ENCODE results near the gene UNK. TPM values are rescaled to one million over a fixed set of nuclear protein-coding genes. Genes with fewer than 3 reads are reported as not detected.
A peak's percentile ranks its signal among the peaks of the same experiment; 100 is the strongest.

The UNK gene
- total and polyA plus RNA-seq, 2 of the 13 experiments (the other 11 are each of a cell fraction or from before 2014, with no cell fraction given): 31.6 to 33.0 TPM

DNA sequence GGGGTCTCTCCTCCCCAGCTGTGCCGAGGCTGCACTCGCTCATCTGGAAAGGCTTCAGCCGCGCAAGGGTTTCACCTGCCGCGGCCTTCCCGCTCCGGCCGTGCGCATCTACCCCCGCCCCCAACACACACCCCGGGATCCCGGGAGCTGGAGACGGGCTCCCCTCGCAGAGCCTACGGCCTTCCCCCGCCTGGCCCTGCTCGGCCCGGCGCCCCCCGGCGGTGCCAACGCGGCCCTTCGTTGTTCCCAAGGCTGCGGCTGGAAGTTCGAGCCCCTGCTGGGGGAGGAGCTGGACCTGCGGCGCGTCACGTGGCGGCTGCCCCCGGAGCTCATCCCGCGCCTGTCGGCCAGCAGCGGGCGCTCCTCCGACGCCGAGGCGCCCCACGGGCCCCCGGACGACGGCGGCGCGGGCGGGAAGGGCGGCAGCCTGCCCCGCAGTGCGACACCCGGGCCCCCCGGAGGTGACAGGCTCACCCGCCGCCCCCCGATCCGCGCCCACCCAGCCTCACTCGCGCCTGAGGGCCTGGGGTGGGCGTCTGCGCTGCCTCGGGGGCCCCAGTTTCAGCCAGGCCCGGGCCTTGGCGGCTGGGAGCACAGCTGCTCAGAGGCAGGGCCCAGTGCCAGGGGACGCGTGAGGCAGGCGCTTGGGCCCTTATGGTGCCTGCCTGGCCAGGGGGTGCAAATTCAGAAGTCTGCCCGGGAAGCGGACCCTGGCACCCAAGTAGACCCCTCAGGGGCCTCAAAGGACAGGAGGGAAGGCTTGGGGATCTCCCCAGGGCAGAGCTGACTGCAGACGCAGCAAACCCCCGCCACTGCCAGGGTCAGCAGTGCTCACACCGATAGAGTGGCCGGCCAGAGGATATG is 30.9 kb upstream of the UNK start (continued):
- TF ChIP-seq, protein P1, sequence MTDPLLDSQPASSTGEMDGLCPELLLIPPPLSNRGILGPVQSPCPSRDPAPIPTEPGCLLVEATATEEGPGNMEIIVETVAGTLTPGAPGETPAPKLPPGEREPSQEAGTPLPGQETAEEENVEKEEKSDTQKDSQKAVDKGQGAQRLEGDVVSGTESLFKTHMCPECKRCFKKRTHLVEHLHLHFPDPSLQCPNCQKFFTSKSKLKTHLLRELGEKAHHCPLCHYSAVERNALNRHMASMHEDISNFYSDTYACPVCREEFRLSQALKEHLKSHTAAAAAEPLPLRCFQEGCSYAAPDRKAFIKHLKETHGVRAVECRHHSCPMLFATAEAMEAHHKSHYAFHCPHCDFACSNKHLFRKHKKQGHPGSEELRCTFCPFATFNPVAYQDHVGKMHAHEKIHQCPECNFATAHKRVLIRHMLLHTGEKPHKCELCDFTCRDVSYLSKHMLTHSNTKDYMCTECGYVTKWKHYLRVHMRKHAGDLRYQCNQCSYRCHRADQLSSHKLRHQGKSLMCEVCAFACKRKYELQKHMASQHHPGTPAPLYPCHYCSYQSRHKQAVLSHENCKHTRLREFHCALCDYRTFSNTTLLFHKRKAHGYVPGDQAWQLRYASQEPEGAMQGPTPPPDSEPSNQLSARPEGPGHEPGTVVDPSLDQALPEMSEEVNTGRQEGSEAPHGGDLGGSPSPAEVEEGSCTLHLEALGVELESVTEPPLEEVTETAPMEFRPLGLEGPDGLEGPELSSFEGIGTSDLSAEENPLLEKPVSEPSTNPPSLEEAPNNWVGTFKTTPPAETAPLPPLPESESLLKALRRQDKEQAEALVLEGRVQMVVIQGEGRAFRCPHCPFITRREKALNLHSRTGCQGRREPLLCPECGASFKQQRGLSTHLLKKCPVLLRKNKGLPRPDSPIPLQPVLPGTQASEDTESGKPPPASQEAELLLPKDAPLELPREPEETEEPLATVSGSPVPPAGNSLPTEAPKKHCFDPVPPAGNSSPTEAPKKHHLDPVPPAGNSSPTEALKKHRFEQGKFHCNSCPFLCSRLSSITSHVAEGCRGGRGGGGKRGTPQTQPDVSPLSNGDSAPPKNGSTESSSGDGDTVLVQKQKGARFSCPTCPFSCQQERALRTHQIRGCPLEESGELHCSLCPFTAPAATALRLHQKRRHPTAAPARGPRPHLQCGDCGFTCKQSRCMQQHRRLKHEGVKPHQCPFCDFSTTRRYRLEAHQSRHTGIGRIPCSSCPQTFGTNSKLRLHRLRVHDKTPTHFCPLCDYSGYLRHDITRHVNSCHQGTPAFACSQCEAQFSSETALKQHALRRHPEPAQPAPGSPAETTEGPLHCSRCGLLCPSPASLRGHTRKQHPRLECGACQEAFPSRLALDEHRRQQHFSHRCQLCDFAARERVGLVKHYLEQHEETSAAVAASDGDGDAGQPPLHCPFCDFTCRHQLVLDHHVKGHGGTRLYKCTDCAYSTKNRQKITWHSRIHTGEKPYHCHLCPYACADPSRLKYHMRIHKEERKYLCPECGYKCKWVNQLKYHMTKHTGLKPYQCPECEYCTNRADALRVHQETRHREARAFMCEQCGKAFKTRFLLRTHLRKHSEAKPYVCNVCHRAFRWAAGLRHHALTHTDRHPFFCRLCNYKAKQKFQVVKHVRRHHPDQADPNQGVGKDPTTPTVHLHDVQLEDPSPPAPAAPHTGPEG (CRISPR knock-in tag; IDR thresholded peaks at IDR 0.05): peak; percentile 86
- no peak for TF ChIP-seq SNRNP70 (IDR thresholded peaks at IDR 0.05; ENCODE audit: low read depth, low read length)
- no peak for TF ChIP-seq ZNF589 (CRISPR knock-in tag; conservative IDR thresholded peaks at IDR 0.05)
- no peak; the same call in 1 of the 2 replicates for TF ChIP-seq ZNF12 (CRISPR knock-in tag; IDR thresholded peaks at IDR 0.05)
- peak; percentile 55; the same call in 1 of the 2 replicates for TF ChIP-seq ETV6 (CRISPR knock-in tag; conservative IDR thresholded peaks at IDR 0.05)
- TF ChIP-seq RORA (CRISPR knock-in tag; IDR thresholded peaks at IDR 0.05): no peak
- TF ChIP-seq MEIS2 (CRISPR knock-in tag; IDR thresholded peaks at IDR 0.05): peak; percentile 91; the same call in 1 of the 2 replicates
- peak; percentile 58 for TF ChIP-seq SAP130 (CRISPR knock-in tag; IDR thresholded peaks at IDR 0.05; ENCODE audit: low read depth)
- peak; percentile 87 for TF ChIP-seq ZNF816 (CRISPR knock-in tag; IDR thresholded peaks at IDR 0.05; ENCODE audit: borderline replicate concordance)
- TF ChIP-seq, protein P2, sequence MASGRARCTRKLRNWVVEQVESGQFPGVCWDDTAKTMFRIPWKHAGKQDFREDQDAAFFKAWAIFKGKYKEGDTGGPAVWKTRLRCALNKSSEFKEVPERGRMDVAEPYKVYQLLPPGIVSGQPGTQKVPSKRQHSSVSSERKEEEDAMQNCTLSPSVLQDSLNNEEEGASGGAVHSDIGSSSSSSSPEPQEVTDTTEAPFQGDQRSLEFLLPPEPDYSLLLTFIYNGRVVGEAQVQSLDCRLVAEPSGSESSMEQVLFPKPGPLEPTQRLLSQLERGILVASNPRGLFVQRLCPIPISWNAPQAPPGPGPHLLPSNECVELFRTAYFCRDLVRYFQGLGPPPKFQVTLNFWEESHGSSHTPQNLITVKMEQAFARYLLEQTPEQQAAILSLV (CRISPR knock-in tag; IDR thresholded peaks at IDR 0.05; ENCODE audit: borderline replicate concordance): peak; percentile 89; the same call in 1 of the 2 replicates
- TF ChIP-seq NFATC3 (CRISPR knock-in tag; IDR thresholded peaks at IDR 0.05): no peak
- TF ChIP-seq, protein P3, sequence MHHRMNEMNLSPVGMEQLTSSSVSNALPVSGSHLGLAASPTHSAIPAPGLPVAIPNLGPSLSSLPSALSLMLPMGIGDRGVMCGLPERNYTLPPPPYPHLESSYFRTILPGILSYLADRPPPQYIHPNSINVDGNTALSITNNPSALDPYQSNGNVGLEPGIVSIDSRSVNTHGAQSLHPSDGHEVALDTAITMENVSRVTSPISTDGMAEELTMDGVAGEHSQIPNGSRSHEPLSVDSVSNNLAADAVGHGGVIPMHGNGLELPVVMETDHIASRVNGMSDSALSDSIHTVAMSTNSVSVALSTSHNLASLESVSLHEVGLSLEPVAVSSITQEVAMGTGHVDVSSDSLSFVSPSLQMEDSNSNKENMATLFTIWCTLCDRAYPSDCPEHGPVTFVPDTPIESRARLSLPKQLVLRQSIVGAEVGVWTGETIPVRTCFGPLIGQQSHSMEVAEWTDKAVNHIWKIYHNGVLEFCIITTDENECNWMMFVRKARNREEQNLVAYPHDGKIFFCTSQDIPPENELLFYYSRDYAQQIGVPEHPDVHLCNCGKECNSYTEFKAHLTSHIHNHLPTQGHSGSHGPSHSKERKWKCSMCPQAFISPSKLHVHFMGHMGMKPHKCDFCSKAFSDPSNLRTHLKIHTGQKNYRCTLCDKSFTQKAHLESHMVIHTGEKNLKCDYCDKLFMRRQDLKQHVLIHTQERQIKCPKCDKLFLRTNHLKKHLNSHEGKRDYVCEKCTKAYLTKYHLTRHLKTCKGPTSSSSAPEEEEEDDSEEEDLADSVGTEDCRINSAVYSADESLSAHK (CRISPR knock-in tag; IDR thresholded peaks at IDR 0.05; ENCODE audit: borderline replicate concordance): no peak
- TF ChIP-seq HNRNPLL (IDR thresholded peaks at IDR 0.05; ENCODE audit: low read depth, low read length, poor library complexity, severe bottlenecking): peak; percentile 36
- TF ChIP-seq ZNF556 (CRISPR knock-in tag; IDR thresholded peaks at IDR 0.05; ENCODE audit: borderline replicate concordance): peak; percentile 92; the same call in 1 of the 2 replicates
- TF ChIP-seq FOXO1 (CRISPR knock-in tag; IDR thresholded peaks at IDR 0.05): peak; percentile 41; the same call in 1 of the 2 replicates
- TF ChIP-seq ZNF558 (CRISPR knock-in tag; IDR thresholded peaks at IDR 0.05; ENCODE audit: borderline replicate concordance): peak; percentile 84; the same call in 1 of the 2 replicates

Data from HepG2 (cell line).